HepG2 (cell line): ENCODE data around the gene CCDC183. TPM values are rescaled to one million over a fixed set of nuclear protein-coding genes. Genes with fewer than 3 reads are reported as not detected.
"Not testable (repeated sequence)": the region's sequence is repeated elsewhere in the genome, so short reads cannot be mapped to it uniquely, and the experiment has no call there.

ENCODE experiments used
- ATAC-seq: fragments of 200-7000 bp; cut with Tn5 transposase; 3 replicates; pipeline ENCODE4 v1.9.1; 2020; ENCODE audit warnings: mild to moderate bottlenecking, moderate library complexity
- BruUV-seq: library from RNA; stranded (reverse); fragments of 400-500 nt; replicated peaks from 2 replicates; lab custom pipeline; 2021; lab: Mats Ljungman, UMichigan
- CTCF ChIA-PET: fragments of 300-600 bp; formaldehyde crosslinking; extraction: SDS; loops from one replicate; lab custom pipeline; 2021; ENCODE audit warnings: low total read pairs, inconsistent platforms, low intra/inter-chr PET ratio; lab: Yijun Ruan, JAX
- POLR2A ChIA-PET: fragments of 350-600 bp; sonication (Branson Sonifier 250); formaldehyde crosslinking; loops from one replicate; lab custom pipeline; 2020; ENCODE audit warnings: antibody characterized with exemption, inconsistent platforms; lab: Yijun Ruan, JAX
- DNase-seq: peaks from one replicate; pipeline ENCODE4 v3.0.0-alpha.2; 2015; ENCODE audit warnings: low spot score
- FAIRE-seq: peaks from 3 replicates; lab custom pipeline; 2011; peaks lifted over from hg19 to GRCh38; lab: Jason Lieb, UNC
- H2AFZ ChIP-seq: one replicate; pipeline ENCODE4 v1.6.1; 2011; ENCODE audit warnings: low read length, inconsistent platforms
- H3K27ac ChIP-seq: fragments of 300-600 bp; 3 replicates; pipeline ENCODE4 v1.8.0; 2011; ENCODE audit warnings: mixed run types, mild to moderate bottlenecking, mixed read lengths, low read length, inconsistent platforms; ENCODE audit not compliant: insufficient read depth; ENCODE audit errors: extremely low read length
- H3K27me3 ChIP-seq, 2 experiments: fragments of 200-600 bp in 1 of 2; 2 replicates in 1 of 2; 3 replicates in 1 of 2; pipeline versions ENCODE4 v1.6.0 to v1.8.0; 2011; ENCODE audit warnings: low read length in 2 of 2, mild to moderate bottlenecking in 2 of 2, moderate library complexity in 2 of 2, inconsistent platforms in 1 of 2; ENCODE audit not compliant: insufficient read depth in 2 of 2, control insufficient read depth in 1 of 2
- H3K36me3 ChIP-seq, 2 experiments: fragments of 200-600 bp in 1 of 2; replicated peaks in 1 of 2; 2 replicates in 1 of 2; 3 replicates in 1 of 2; pipeline versions ENCODE4 v1.5.1 to v1.8.0; 2011; ENCODE audit warnings: low read length in 2 of 2, inconsistent platforms in 1 of 2; ENCODE audit not compliant: insufficient read depth in 2 of 2, control insufficient read depth in 1 of 2
- H3K4me1 ChIP-seq: 2 replicates; pipeline ENCODE4 v1.5.1; 2012; ENCODE audit warnings: low read length, inconsistent platforms; ENCODE audit not compliant: insufficient read depth
- H3K4me2 ChIP-seq: 2 replicates; pipeline ENCODE4 v1.6.0; 2011; ENCODE audit warnings: low read depth, low read length, inconsistent platforms
- H3K4me3 ChIP-seq, 3 experiments: fragments of 200-600 bp in 1 of 3; sonication (generic), shearing (Covaris generic) in 1 of 3; replicated peaks in 1 of 3; 2 replicates each; pipeline ENCODE4 v1.5.1; 2011 to 2016; ENCODE audit warnings: low read length in 3 of 3, inconsistent platforms in 2 of 3, low read depth in 2 of 3, mild to moderate bottlenecking in 2 of 3, control low read depth in 1 of 3, mixed read lengths in 1 of 3; ENCODE audit not compliant: insufficient read depth in 1 of 3
- H3K79me2 ChIP-seq: one replicate; pipeline ENCODE4 v1.6.1; 2011; ENCODE audit warnings: low read length, inconsistent platforms; ENCODE audit not compliant: insufficient read depth
- H3K9ac ChIP-seq: 2 replicates; pipeline ENCODE4 v1.6.0; 2011; ENCODE audit warnings: mild to moderate bottlenecking, low read depth, low read length, inconsistent platforms; ENCODE audit not compliant: insufficient read depth
- H3K9me3 ChIP-seq: 2 replicates; pipeline ENCODE4 v1.5.1; 2012; ENCODE audit warnings: mild to moderate bottlenecking, low read length
- H4K20me1 ChIP-seq: 2 replicates; pipeline ENCODE4 v1.6.0; 2011; ENCODE audit warnings: inconsistent platforms, mild to moderate bottlenecking, low read length, moderate library complexity; ENCODE audit not compliant: insufficient read depth
- HNF4A ChIP-seq: sonication (generic); formaldehyde crosslinking; IDR thresholded peaks from 2 replicates; pipeline ENCODE4 v1.4.0; 2020; ENCODE audit warnings: missing genetic modification reagents
- HNRNPL ChIP-seq: fragments of 200-400 bp; formaldehyde crosslinking; IDR thresholded peaks from 2 replicates; pipeline ENCODE4 v1.6.1; 2017; ENCODE audit warnings: mild to moderate bottlenecking, low read depth, low read length
- MYPOP ChIP-seq: sonication (generic); formaldehyde crosslinking; IDR thresholded peaks from 2 replicates; pipeline ENCODE4 v1.8.1; 2023; ENCODE audit warnings: mild to moderate bottlenecking, moderate library complexity, missing genetic modification reagents
- SAP130 ChIP-seq: IDR thresholded peaks from 2 replicates; pipeline ENCODE4 v1.6.1; 2016; ENCODE audit warnings: low read depth
- ZBTB33 ChIP-seq: sonication (generic); formaldehyde crosslinking; IDR thresholded peaks from 2 replicates; pipeline ENCODE4 v1.4.0; 2020; ENCODE audit warnings: missing genetic modification reagents
- ZBTB34 ChIP-seq: sonication (generic); formaldehyde crosslinking; IDR thresholded peaks from 2 replicates; pipeline ENCODE4 v1.8.0; 2022; ENCODE audit warnings: mild to moderate bottlenecking, missing genetic modification reagents
- ZBTB37 ChIP-seq: sonication (generic); formaldehyde crosslinking; IDR thresholded peaks from 2 replicates; pipeline ENCODE4 v1.4.0; 2020; ENCODE audit warnings: mild to moderate bottlenecking, missing genetic modification reagents
- ZBTB38 ChIP-seq: sonication (generic); formaldehyde crosslinking; IDR thresholded peaks from 2 replicates; pipeline ENCODE4 v1.5.1; 2020; ENCODE audit warnings: mild to moderate bottlenecking, missing genetic modification reagents
- ZNF687 ChIP-seq: sonication (generic); formaldehyde crosslinking; IDR thresholded peaks from 2 replicates; pipeline ENCODE4 v1.5.1; 2020; ENCODE audit warnings: mild to moderate bottlenecking, missing genetic modification reagents, moderate library complexity
- WGBS: methylation state at CpG from one replicate; pipeline ENCODE4 v1.1.6; 2017; ENCODE audit warnings: low lambda C conversion rate; 5-methylcytosine and 5-hydroxymethylcytosine counted together
- in situ Hi-C: cut with HindIII; loops from 2 replicates; pipeline ENCODE4 v1.10.0; 2017; ENCODE audit warnings: low pct_unique_long_range_greater_than_20kb; ENCODE audit not compliant: extremely low pct_ligation_motif_present
- intact Hi-C: fragments of 100-400 bp; cut with micrococcal nuclease; formaldehyde crosslinking; loops from one replicate; pipeline ENCODE4 v1.10.0; 2022; ENCODE audit not compliant: unreplicated experiment
- polyA plus RNA-seq, 8 experiments: library from polyadenylated mRNA; depleted of rRNA in 3 of 8; stranded (reverse) in 7 of 8; unstranded in 1 of 8; fragments of >200 nt; fragmentation: Illumina TruSeq in 4 of 8; extraction: Trizol in 4 of 8; gene quantifications; 2 replicates each; pipeline versions ENCODE4 v1.2.1 to v1.2.3, GENCODE V29; 2011 to 2016; ENCODE audit warnings: low read depth in 4 of 8, missing spikeins in 1 of 8, mixed read lengths in 1 of 8; ENCODE audit not compliant: insufficient read depth in 1 of 8
- total RNA-seq, 5 experiments: library from RNA; depleted of rRNA; stranded (reverse); fragments of >200 nt; fragmentation: Illumina TruSeq; extraction: Trizol; gene quantifications; 2 replicates each; pipeline ENCODE4 v1.2.3, GENCODE V29; 2016; ENCODE audit warnings: low read depth in 1 of 5

CCDC183 gene
- total and polyA plus RNA-seq, 2 of the 13 experiments (the other 11 are each of a cell fraction or from before 2014, with no cell fraction given), result 5.0 to 66.4 TPM

- not testable (repeated sequence) for ATAC-seq
- POLR2A ChIA-PET, result interaction anchor here (1.6 kb wide), 1 partner anchor 14 kb away, joined by 8 read pairs; no protein-coding TSS in a partner anchor
Measured at GRCh38 chr9:136785565-136786355, 10.4 kb upstream of the CCDC183 start.

More at GRCh38 chr9:136785565-136786355, 10.4 kb upstream of the CCDC183 start:
- H3K79me2 ChIP-seq, H3K36me3 ChIP-seq, in situ Hi-C loops, H4K20me1 ChIP-seq, H2AFZ ChIP-seq, DNase-seq, BruUV-seq, H3K9ac ChIP-seq, FAIRE-seq, H3K4me3 ChIP-seq, CTCF ChIA-PET, H3K9me3 ChIP-seq, H3K27me3 ChIP-seq: not testable (repeated sequence)
- H3K27ac ChIP-seq, result peak overlapping the region; percentile 64
- peak overlapping the region; percentile 18; the same call in 1 of the 2 replicates for H3K4me2 ChIP-seq
- WGBS, result 69% methylated on average over 8 of the region's 23 CpGs
- intact Hi-C loops, result loop anchor here (5.0 to 10.0 kb wide), 3 partner anchors 62 to 142 kb away; partner anchors contain the start of genes PHPT1 and TRAF2
- peak; percentile 32; the same call in 1 of the 2 replicates for TF ChIP-seq HNF4A
- peak; percentile 72; the same call in 1 of the 2 replicates for TF ChIP-seq ZBTB37 (CRISPR knock-in tag)
- TF ChIP-seq MYPOP (CRISPR knock-in tag), result peak; percentile 92
- 0 out of 2 replicates have a peak, but pooled peaks have one; percentile 9 for TF ChIP-seq SAP130 (CRISPR knock-in tag)
- TF ChIP-seq ZBTB33, result peak; percentile 92
- TF ChIP-seq HNRNPL, result 0 out of 2 replicates have a peak, but pooled peaks have one; percentile 46
- peak; percentile 65 for TF ChIP-seq ZNF687
- TF ChIP-seq ZBTB38 (CRISPR knock-in tag), result peak; percentile 62; the same call in 1 of the 2 replicates
- 0 out of 2 replicates have a peak, but pooled peaks have one; percentile 45 for TF ChIP-seq ZBTB34
- peaks cover 82% of the 10 kb centered on the region for H3K4me1 ChIP-seq
